Stimulated activated CD4-positive, alpha-beta T cell treated with anti-CD3 and anti-CD28 coated beads, Interleukin-15, amount 100 ng/mL, for 48 hours (primary cell): Measurements from ENCODE around the gene RIMS4.

ENCODE experiments used
- DNase-seq, 2 donors: peaks; one replicate each; pipeline ENCODE4 v3.0.0-alpha.2; 2020; ENCODE audit warnings: low read depth in 2 of 2

RIMS4 gene

DNA sequence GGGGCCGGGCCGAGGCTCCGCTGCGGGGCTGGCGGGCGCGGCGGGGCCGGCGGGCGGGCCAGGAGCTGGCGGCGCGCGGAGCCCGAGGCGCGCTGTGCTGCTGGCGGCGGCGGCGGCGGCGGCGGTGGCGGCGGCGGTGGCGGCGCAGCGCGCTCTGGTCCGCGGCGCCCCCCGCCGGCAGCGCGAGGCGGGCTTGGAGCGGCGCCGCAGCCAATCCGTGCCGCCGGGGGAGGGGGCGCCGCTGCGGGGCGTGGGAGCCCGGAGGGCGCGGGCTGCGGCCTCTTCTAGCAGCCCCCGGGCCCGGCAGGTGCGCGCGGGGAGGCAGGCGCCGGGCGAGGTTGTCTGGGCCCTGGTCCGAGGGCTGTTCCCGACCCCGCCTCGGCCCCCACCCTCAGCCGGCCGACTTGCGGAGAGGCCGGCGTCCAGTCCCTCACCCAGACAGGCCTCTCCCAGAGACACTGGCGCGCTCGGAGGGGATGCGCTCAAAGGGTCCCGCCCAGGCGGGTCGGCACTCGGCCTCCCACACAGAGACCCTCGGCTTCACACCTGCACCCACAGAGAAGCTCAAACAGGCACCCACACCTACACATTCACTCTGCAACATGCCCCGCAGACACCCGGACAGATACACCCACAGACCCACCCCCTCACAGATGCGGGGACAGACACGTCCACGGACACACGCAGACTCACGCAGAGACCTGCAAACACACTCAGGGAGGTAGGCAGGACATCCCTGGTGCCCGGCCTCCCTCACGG is at the start of gene RIMS4:
TSS of gene RIMS4 (minus strand) at position 156 of the 759 bp plus-strand sequence. CDS start 275 bp downstream, outside the sequence.
- no peak for DNase-seq

DNA sequence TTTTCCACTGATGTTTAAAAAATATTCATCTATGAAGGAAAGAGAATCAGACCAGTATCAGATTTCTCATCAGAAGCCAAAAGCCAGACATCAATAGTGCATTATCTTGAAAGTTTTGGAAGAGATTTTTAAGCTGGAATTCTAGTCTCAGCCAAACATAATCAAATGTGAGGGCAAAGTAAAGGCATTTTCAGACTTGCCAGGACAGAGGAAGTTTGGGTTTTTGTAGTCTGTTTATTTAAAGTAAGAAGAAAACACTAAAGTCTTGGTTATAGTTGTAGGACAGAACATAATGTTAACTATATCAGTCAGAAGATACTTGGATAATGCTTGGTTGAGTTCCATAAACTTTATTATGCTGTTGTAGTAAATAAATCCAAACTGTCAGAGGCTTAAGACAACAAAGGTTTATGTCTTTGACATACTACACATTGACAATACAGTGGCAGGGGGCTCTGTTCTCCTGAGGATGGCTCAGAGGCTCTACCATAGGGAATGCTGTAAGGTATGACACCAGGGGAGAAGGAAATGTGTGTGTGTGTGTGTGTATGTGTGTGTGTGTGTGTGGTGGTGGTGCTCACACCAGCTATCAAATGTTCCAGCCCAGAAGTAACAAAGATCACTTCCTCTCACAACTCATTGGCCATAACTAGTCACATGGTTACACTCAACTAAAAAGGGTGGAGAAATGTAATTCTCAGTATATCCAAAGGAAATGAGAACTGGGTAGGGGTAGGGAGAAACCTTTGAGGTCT is 48.4 kb upstream of the RIMS4 start:
- no peak for DNase-seq

GRCh38 chr20:44856856-44857448 is 46.6 kb upstream of the RIMS4 start:
- DNase-seq = no peak

GRCh38 chr20:44856442-44856841 is 46.1 kb upstream of the RIMS4 start:
- no peak for DNase-seq

DNA sequence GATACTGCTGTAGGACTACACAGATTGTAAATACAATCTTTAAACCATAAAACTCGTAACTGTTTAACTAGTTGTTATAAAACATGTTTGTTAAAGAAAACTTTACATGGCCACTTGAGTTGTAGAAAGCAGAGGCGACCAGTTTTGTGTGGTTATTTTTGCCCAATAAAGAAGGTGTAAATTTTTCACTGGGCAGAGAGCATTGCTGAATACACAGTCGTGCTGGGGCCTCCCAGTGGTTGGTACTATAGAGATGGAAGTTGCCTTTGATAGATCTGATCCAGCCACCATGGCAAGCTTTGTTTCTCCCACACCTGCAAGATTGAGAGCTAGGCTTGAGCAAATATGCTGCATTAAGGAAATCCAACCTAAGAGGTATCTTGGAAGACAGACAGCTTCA is 41.2 kb upstream of the RIMS4 start:
- DNase-seq = no peak

GRCh38 chr20:44850837-44851236 is 40.5 kb upstream of the RIMS4 start:
- no peak for DNase-seq

DNA sequence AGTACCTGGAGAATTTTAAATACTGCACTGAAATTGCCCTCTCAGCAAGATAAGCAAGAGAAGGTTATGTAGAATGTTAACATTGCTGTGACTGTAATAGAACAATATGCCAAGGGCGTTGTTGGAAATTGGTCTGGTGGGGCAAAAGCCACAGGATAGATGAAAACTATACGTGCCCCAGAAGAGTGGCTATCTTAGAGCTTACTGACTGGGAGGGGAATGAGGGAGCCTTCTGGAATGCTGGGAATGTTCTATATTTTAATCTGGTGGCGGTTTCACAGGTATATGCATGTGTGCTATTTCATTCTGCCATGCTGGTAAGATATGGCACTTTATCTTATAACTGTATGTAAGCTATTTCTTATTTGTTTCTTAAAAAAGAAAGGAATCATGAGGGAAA is 39.9 kb upstream of the RIMS4 start:
- DNase-seq = no peak

- no peak for DNase-seq
These were observed 39.4 kb upstream of the RIMS4 start for GRCh38 chr20:44849703-44850102.

GRCh38 chr20:44848254-44849015 is 38.1 kb upstream of the RIMS4 start:
- no peak for DNase-seq

GRCh38 chr20:44843876-44844275 is 33.5 kb upstream of the RIMS4 start:
- DNase-seq = no peak

DNA sequence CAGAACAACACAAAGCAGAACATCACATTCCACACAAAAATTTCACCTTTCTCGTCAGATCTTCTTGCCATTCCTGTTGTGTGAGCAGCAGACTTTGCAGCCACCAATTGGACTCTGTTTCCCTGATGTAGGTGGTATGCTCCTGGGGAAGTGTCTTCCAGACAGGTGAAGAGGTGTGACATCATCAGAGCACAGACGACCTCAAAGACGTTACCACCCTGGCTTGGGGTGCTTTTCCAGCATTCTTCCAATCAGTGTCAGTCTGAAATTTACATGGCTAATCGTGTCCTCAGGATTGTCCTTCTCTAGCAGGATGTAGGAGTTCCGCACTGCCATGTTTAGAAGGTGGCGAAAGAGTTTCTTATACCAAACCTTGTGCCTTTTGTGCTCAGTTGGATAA is 31.6 kb upstream of the RIMS4 start:
- no peak for DNase-seq

DNA sequence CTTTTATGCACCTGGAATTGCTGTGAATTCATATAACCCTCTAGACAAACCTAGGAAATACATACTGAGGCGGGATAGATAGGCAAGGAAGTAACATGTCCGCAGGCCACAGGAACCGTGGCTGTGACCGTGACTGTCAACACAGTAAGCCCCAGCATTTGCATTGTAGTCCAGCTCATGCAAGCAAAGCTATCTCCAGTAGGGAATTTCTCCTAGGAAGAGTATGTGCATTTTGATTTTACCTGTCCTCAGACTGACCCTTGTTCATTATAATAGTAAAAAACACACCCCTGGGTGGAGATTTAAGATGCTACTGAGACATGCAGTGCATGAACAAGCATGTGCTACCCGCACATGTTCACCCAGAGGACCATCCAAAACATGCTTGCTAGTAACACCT is 30.5 kb upstream of the RIMS4 start:
- DNase-seq = no peak

DNA sequence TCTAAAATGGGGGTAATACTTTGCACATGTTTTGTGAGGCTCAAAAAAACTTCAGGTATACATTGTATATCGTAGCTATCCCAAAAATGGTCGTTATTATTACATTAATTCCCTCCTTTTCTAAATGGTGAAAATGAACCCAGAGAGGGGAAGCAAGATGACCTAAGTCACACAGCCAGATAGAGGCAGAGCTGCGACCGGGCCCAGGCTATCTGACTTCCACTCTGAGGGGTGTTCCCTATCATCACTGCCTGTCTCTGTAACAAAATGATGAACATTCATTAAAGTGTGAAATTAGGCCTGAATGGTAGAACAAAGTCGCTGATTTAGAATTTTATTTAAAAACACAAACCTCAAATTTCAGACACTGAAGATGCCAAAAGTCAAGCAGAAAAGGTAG is 29.1 kb upstream of the RIMS4 start:
- no peak for DNase-seq

- no peak for DNase-seq
These were observed 28.2 kb upstream of the RIMS4 start for GRCh38 chr20:44838521-44838920.

GRCh38 chr20:44837946-44838345 is 27.6 kb upstream of the RIMS4 start:
- no peak for DNase-seq

DNA sequence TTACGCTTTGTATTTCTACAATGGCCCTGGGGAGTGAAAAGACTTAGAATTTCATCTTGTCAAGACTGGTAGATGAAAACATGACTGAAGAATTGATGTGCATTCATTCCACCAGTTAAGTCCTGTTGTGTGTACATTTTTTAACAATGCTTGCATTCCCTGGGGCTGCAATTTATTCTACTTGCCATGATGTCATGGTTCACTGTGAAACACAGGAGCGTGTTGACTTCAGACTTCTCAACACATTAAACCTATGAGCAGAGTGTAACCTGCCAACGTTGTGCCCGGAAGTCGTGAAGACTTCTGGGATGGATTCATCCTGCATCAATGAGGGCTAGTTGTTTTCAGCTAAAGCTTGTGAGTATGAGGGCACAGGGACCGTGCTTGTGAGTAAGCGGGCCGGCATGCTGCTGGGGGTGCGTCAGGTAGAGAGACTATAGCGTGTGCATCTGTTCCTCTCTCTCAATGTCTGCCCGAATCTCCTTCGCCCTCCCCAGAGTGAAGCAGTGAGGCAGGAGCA is 26.3 kb upstream of the RIMS4 start:
- DNase-seq = no peak

GRCh38 chr20:44835661-44836221 is 25.4 kb upstream of the RIMS4 start:
- no peak for DNase-seq

DNA sequence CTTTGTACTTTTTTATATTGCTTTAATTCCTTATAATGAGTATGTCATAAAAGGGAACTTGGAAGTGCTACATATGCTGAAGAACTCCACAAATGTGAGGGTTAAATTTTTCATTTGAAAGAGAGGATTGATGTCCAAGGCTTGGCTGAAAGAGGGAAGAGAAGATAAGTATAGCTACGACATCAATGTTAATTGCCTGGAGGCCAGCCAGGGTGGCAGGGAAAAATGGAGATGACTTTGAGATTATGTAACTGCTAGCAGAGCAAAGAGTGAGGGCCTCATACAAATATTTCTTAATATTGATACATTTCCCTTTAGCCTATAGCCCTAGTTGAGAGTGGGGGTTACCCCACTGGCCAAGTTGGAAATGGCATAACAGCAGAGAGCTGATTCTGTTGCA is 24.8 kb upstream of the RIMS4 start:
- no peak for DNase-seq

GRCh38 chr20:44834693-44835092 is 24.3 kb upstream of the RIMS4 start:
- DNase-seq = no peak

DNA sequence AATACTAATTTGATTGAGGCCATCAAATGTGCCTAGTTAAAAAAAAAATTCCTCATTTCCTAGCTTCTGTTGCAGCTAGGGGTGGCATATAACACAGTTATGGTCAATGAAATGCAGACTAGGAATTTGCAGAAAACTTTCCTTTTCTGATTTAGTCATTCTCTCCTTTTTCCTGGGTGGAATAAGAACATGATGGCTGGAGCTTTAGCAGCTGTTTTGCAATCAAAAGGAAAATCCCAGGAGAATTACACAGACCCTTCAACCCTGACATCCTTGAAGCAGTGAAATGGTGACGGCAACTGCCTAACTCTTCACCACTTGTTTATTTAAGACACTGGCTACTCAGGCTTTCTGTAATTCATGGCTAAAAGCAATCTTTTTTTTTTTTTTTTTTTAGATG is 23.1 kb upstream of the RIMS4 start:
- no peak for DNase-seq

DNA sequence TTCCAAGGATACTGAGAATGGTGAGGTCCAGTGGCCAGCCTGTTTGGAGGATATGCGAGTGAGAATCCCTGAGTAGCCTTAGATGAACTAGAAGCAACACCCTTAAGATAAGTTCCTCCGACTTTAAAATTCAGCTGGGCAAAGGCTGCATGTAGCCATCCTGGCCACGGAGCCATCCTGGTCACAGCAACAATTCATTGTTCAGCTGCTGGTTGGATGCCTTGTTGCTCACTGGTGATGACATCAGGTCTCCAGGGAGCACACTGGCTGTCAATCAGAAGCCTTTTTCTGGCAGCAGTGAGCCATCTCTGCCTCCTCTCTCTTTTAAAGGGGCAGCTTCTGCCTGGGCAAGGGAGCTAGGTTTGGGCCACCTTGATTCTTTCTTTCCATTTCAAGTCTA is 22.4 kb upstream of the RIMS4 start:
- DNase-seq = no peak

DNA sequence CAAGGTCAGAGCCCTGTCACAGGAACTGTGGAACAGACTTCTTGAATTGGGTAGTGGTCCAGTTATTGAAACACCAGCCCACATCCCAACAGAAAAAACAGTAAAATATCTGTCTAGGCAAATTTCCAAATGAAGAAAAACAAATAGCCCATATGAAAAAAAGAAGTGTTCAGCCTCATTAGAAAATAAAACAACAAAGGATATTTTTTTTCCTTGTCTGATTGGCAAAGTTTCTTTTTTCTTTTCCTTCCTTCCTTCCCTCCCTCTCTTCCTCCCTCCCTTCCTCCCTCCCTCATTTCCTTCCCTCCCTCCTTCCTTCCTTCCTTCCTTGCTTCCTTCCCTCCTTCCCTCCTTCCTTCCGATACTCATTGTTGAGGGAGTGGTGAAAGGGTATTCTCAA is 20.6 kb upstream of the RIMS4 start:
- no peak for DNase-seq
